ENCODE measurements around the gene EZH1. TPM values are rescaled to one million over a fixed set of nuclear protein-coding genes. Genes with fewer than 3 reads are reported as not detected.
"Not testable (repeated sequence)": the region's sequence is repeated elsewhere in the genome, so short reads cannot be mapped to it uniquely, and the experiment has no call there.

Gene EZH1
- total RNA-seq, 1 donor from 2014 or later, result 37.6 TPM

DNA sequence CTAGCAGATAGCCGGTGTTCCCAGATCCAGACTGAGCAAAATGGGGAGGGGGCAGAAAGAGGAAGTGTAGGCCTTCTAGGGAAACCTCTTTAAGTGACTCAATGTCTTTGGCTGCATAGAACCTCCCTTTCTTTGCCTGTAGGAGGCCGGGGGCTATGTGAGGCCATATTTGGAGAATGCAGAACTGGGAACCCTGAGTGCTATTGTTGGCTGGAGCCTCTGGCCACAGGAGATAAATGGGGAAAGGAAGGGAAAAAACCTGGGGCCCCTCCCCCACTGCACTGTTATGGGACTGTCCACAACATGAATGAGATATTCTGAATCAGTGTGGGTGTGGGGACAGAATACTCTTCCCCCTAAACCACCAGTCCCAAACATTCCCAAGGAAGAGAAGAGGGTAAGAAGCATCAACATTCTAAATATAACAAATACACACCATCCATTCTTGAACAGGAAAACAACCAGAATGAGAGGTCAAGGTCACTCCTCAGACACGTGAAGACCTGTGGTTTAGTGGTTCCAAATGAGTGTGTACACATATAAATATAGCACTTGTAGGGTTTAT is 30.8 kb upstream of the EZH1 start:
- Mint-ChIP-seq H3K4me1 (ENCODE audit: unreplicated experiment) (peaks cover 20% of the 10 kb centered on the region), H3K9me3 (no peaks in the 10 kb centered on the region), H3K36me3 (no peaks in the 10 kb centered on the region), H3K27me3 (peaks cover 5% of the 10 kb centered on the region), H3K27ac (no peak overlapping the region), H3K4me3 (peak overlapping the region; percentile 43)
- no peak for TF ChIP-seq CTCF (conservative IDR thresholded peaks at IDR 0.05)
- DNase-seq (ENCODE audit: extremely low spot score, unreplicated experiment), result no peak

DNA sequence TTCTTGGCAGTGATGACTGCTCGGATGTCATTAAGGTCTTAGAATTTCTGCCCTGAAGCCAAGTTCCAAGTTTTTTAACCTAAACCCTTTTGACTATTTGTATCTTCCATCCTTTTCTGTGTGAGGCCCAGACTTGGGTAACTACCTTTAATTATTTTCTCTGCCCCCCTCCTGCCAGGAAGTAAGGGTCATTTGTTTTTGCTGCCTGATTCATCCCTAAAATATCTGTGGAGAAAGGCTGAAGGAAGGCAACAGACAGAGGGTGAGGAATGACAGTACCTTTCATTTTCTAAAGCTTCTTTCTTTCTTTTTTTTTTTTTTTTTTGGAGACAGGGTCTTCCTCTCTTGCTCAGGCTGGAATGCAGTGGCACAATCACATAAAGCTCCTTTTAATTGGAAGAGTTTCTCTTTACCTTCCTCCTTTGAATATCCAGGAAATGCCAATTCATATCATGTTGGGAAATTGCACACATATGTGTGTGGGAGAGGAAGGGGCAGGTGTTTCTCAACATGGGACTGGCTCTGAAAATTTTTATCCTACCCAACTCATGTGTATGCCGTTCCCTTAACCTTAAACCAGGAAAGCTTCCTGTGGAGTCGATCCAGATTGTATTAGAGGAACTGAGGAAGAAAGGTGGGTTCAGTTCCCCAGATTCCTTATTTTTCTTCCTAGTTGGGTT is 29.4 kb upstream of the EZH1 start:
- no peaks in the 10 kb centered on the region for H3K27me3 Mint-ChIP-seq
- DNase-seq (ENCODE audit: extremely low spot score, unreplicated experiment), result no peak
- H3K36me3 Mint-ChIP-seq, result no peaks in the 10 kb centered on the region
- no peak for TF ChIP-seq CTCF (conservative IDR thresholded peaks at IDR 0.05)
- H3K4me1 Mint-ChIP-seq (ENCODE audit: unreplicated experiment), result peaks cover 20% of the 10 kb centered on the region
- no peaks in the 10 kb centered on the region for H3K9me3 Mint-ChIP-seq
- H3K4me3 Mint-ChIP-seq, result peak overlapping the region; percentile 99
- H3K27ac Mint-ChIP-seq, result peak overlapping the region; percentile 97

- Mint-ChIP-seq H3K4me3 (peak within 1 kb of the TSS; percentile 99), H3K36me3 (no peaks in the 10 kb centered on the region), H3K27ac (peak within 1 kb of the TSS; percentile 97), H3K9me3 (no peaks in the 10 kb centered on the region), H3K4me1 (ENCODE audit: unreplicated experiment) (peaks cover 20% of the 10 kb centered on the region), H3K27me3 (no peaks in the 10 kb centered on the region)
- TF ChIP-seq CTCF (conservative IDR thresholded peaks at IDR 0.05), result peak; percentile 24
- no peak for DNase-seq (ENCODE audit: extremely low spot score, unreplicated experiment)
Measured at GRCh38 chr17:42773290-42774035, 28.6 kb upstream of the EZH1 start, which contains the start of gene VPS25. Gene VPS25, plus strand, starts transcription at chr17:42773449. Its CDS starts 27 bp downstream, at chr17:42773476.

- no peak for DNase-seq (ENCODE audit: extremely low spot score, unreplicated experiment)
- Mint-ChIP-seq H3K4me1 (ENCODE audit: unreplicated experiment) (peaks cover 20% of the 10 kb centered on the region), H3K4me3 (peak overlapping the region; percentile 99), H3K36me3 (no peaks in the 10 kb centered on the region), H3K9me3 (no peaks in the 10 kb centered on the region), H3K27ac (peak overlapping the region; percentile 97), H3K27me3 (peaks cover 2% of the 10 kb centered on the region)
- TF ChIP-seq CTCF (conservative IDR thresholded peaks at IDR 0.05), result no peak
Measured at GRCh38 chr17:42772945-42773289, 28.1 kb upstream of the EZH1 start.

DNA sequence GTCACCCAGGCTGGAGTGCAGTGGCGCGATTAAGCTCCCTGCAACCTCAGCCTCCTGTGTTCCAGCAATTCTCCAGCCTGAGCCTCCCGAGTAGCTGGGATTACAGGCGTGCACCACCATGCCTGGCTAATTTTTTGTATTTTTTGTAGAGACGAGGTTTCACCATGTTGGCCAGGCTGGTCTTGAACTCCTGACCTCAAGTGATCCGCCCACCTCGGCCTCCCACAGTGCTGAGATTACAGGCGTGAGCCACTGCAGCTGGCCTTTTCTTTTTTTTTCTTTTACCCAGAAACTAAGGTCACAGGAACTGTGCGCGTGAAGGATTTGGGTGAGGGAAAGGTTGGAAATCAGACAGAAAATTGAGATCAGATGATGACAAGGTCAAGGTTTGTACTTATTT is 25.1 kb upstream of the EZH1 start:
- H3K27ac Mint-ChIP-seq; H3K4me3 Mint-ChIP-seq; DNase-seq (ENCODE audit: extremely low spot score, unreplicated experiment); H3K9me3 Mint-ChIP-seq; H3K36me3 Mint-ChIP-seq: not testable (repeated sequence)
- Mint-ChIP-seq H3K4me1 (ENCODE audit: unreplicated experiment) (peaks cover 20% of the 10 kb centered on the region), H3K27me3 (peaks cover 12% of the 10 kb centered on the region)

GRCh38 chr17:42768006-42768405 is 23.2 kb upstream of the EZH1 start:
- Mint-ChIP-seq H3K27me3 (peaks cover 17% of the 10 kb centered on the region), H3K4me1 (ENCODE audit: unreplicated experiment) (peaks cover 11% of the 10 kb centered on the region)
- H3K4me3 Mint-ChIP-seq; H3K9me3 Mint-ChIP-seq; H3K27ac Mint-ChIP-seq; DNase-seq (ENCODE audit: extremely low spot score, unreplicated experiment); H3K36me3 Mint-ChIP-seq: not testable (repeated sequence)

Data from type B pancreatic cell (in vitro differentiated cells).